ENCODE data around the gene APRT.

- peak; percentile 41 to 45 for TF ChIP-seq POLR2A (IDR thresholded peaks at IDR 0.05)
- TF ChIP-seq CTCF (IDR thresholded peaks at IDR 0.05 in 4 of 5, conservative IDR thresholded peaks at IDR 0.05 in 1 of 5): peak; percentile 53 to 83 (median 71)
Observed at GRCh38 chr16:88785106-88785924, 26.4 kb downstream of the APRT start, which contains the start of gene PIEZO1.
